Measurements from ENCODE around the gene STAT1.

- no peak for TF ChIP-seq POLR2AphosphoS5 (IDR thresholded peaks at IDR 0.05; ENCODE audit: low read depth, low read length)
- no peak for TF ChIP-seq CTCF (IDR thresholded peaks at IDR 0.05 in 2 of 3, conservative IDR thresholded peaks at IDR 0.05 in 1 of 3; ENCODE audit: borderline replicate concordance in 1 of 3, insufficient read depth in 1 of 3, low read depth in 2 of 3, low read length in 2 of 3)
- TF ChIP-seq POLR2A (IDR thresholded peaks at IDR 0.05; ENCODE audit: borderline replicate concordance, extremely low read depth, insufficient read depth, insufficient read length), result no peak
- TF ChIP-seq EZH2phosphoT487 (IDR thresholded peaks at IDR 0.05; ENCODE audit: borderline replicate concordance), result no peak
- TF ChIP-seq, protein P1, sequence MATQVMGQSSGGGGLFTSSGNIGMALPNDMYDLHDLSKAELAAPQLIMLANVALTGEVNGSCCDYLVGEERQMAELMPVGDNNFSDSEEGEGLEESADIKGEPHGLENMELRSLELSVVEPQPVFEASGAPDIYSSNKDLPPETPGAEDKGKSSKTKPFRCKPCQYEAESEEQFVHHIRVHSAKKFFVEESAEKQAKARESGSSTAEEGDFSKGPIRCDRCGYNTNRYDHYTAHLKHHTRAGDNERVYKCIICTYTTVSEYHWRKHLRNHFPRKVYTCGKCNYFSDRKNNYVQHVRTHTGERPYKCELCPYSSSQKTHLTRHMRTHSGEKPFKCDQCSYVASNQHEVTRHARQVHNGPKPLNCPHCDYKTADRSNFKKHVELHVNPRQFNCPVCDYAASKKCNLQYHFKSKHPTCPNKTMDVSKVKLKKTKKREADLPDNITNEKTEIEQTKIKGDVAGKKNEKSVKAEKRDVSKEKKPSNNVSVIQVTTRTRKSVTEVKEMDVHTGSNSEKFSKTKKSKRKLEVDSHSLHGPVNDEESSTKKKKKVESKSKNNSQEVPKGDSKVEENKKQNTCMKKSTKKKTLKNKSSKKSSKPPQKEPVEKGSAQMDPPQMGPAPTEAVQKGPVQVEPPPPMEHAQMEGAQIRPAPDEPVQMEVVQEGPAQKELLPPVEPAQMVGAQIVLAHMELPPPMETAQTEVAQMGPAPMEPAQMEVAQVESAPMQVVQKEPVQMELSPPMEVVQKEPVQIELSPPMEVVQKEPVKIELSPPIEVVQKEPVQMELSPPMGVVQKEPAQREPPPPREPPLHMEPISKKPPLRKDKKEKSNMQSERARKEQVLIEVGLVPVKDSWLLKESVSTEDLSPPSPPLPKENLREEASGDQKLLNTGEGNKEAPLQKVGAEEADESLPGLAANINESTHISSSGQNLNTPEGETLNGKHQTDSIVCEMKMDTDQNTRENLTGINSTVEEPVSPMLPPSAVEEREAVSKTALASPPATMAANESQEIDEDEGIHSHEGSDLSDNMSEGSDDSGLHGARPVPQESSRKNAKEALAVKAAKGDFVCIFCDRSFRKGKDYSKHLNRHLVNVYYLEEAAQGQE (IDR thresholded peaks at IDR 0.05; ENCODE audit: low read depth), result no peak
- no peak for TF ChIP-seq ZNF274 (IDR thresholded peaks at IDR 0.05; ENCODE audit: low read depth, low read length)
Observed at GRCh38 chr2:191025135-191025534, 11.2 kb upstream of the STAT1 start.

Measured in HCT116 (cell line).